ENCODE results near the gene PCSK7.

The PCSK7 gene

DNA sequence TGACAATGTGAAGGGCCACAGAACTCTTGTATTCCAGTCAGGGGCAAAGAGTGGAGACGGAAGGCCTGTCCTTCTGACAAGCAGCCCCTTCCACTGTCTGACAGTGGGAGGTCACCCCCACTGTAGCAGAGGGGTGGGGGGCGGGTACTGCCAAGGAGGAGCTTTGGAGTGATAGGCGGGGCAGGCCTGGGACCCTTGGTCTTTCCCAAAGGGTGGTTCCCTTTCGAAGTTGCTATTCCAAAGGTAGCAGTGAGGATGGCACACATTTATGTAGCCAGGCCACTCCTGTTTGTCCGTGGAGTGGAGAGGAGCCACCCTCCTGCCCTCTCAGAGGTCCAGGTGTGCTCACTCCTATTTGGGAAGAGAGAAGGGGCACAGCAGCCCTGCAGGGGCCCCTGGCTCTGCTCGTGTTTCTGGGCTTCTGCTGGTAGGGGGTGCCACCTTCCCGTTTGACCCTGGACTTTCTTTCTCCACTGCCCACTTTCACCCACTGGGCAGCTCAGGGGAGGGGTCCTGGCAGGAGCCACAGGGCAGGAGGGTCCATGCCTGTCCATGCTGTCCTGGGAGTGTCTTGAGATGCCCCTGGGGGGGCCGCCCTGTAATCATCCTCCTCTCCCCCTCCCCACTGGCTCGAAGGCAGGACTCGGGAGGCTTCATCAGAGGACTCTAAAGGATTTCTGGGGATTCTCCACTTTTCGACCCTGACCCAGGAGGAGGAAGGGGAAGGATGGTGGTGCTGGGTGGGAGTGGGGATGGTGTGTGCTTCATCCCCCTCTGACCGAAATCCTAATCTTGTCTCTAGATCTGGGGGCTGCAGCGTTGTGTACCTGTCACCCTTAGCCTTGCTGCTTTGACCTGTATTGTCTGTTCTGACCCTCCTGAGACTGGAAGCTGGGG is 31.7 kb downstream of the PCSK7 start:
- Histone ChIP-seq H3K4me2 (ENCODE audit: low read depth, low read length, poor library complexity, severe bottlenecking) (no peak overlapping the region), H3K9ac (ENCODE audit: low read length) (no peak overlapping the region)

DNA sequence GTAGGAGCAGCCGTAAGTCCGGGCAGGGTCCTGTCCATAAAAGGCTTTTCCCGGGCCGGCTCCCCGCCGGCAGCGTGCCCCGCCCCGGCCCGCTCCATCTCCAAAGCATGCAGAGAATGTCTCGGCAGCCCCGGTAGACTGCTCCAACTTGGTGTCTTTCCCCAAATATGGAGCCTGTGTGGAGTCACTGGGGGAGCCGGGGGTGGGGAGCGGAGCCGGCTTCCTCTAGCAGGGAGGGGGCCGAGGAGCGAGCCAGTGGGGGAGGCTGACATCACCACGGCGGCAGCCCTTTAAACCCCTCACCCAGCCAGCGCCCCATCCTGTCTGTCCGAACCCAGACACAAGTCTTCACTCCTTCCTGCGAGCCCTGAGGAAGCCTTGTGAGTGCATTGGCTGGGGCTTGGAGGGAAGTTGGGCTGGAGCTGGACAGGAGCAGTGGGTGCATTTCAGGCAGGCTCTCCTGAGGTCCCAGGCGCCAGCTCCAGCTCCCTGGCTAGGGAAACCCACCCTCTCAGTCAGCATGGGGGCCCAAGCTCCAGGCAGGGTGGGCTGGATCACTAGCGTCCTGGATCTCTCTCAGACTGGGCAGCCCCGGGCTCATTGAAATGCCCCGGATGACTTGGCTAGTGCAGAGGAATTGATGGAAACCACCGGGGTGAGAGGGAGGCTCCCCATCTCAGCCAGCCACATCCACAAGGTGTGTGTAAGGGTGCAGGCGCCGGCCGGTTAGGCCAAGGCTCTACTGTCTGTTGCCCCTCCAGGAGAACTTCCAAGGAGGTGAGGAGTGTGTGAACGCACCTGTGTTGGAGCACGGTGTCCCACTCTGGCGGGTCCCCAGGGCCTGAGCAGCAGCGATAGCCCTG is 32.6 kb downstream of the PCSK7 start, which contains the start of gene TAGLN:
TSS of gene TAGLN (plus strand) at position 318 of the 863 bp plus-strand sequence. CDS start 3,644 bp downstream, outside the sequence.
- Histone ChIP-seq H3K9me3 (ENCODE audit: insufficient read depth, low read length) (no peaks in the 10 kb centered on the region), H3K36me3 (ENCODE audit: low read length) (no peaks in the 10 kb centered on the region), H3K9me2 (replicated peaks; ENCODE audit: insufficient read depth, low read length) (no peaks in the 10 kb centered on the region), H2AFZ (ENCODE audit: low read depth, low read length, severe bottlenecking) (no peak within 1 kb of the TSS), H3K79me2 (ENCODE audit: insufficient read depth, low read length) (no peaks in the 10 kb centered on the region), H3K4me3 (ENCODE audit: insufficient read depth, low read length, poor library complexity, severe bottlenecking) (no peak within 1 kb of the TSS), H3K27me3 (ENCODE audit: low read length) (no peaks in the 10 kb centered on the region), H3K4me2 (ENCODE audit: low read depth, low read length, poor library complexity, severe bottlenecking) (no peak within 1 kb of the TSS), H3K9ac (ENCODE audit: low read length) (no peak within 1 kb of the TSS), H4K20me1 (ENCODE audit: low read depth, low read length) (no peaks in the 10 kb centered on the region), H3F3A (ENCODE audit: insufficient read depth) (no peaks in the 10 kb centered on the region), H3K27ac (ENCODE audit: low read depth, low read length) (no peak within 1 kb of the TSS)
- TF ChIP-seq EZH2phosphoT487 (conservative IDR thresholded peaks at IDR 0.05; ENCODE audit: low read length), result no peak

More for the DNA sequence above, 31.7 kb downstream of the PCSK7 start:
- no peaks in the 10 kb centered on the region for H3F3A ChIP-seq (ENCODE audit: insufficient read depth)
- H3K9me3 ChIP-seq (ENCODE audit: insufficient read depth, low read length), result no peaks in the 10 kb centered on the region
- no peak for TF ChIP-seq EZH2phosphoT487 (conservative IDR thresholded peaks at IDR 0.05; ENCODE audit: low read length)
- TF ChIP-seq, protein P1, sequence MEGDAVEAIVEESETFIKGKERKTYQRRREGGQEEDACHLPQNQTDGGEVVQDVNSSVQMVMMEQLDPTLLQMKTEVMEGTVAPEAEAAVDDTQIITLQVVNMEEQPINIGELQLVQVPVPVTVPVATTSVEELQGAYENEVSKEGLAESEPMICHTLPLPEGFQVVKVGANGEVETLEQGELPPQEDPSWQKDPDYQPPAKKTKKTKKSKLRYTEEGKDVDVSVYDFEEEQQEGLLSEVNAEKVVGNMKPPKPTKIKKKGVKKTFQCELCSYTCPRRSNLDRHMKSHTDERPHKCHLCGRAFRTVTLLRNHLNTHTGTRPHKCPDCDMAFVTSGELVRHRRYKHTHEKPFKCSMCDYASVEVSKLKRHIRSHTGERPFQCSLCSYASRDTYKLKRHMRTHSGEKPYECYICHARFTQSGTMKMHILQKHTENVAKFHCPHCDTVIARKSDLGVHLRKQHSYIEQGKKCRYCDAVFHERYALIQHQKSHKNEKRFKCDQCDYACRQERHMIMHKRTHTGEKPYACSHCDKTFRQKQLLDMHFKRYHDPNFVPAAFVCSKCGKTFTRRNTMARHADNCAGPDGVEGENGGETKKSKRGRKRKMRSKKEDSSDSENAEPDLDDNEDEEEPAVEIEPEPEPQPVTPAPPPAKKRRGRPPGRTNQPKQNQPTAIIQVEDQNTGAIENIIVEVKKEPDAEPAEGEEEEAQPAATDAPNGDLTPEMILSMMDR (IDR thresholded peaks at IDR 0.05; ENCODE audit: insufficient read depth, low read length, poor library complexity, severe bottlenecking), result no peak
- H3K36me3 ChIP-seq (ENCODE audit: low read length), result no peaks in the 10 kb centered on the region
- no peak overlapping the region for H3K27ac ChIP-seq (ENCODE audit: low read depth, low read length)
- H2AFZ ChIP-seq (ENCODE audit: low read depth, low read length, severe bottlenecking), result no peak overlapping the region
- no peaks in the 10 kb centered on the region for H4K20me1 ChIP-seq (ENCODE audit: low read depth, low read length)
- H3K9me2 ChIP-seq (replicated peaks; ENCODE audit: insufficient read depth, low read length), result no peaks in the 10 kb centered on the region
- no peak overlapping the region for H3K4me3 ChIP-seq (ENCODE audit: insufficient read depth, low read length, poor library complexity, severe bottlenecking)
- no peaks in the 10 kb centered on the region for H3K79me2 ChIP-seq (ENCODE audit: insufficient read depth, low read length)
- no peaks in the 10 kb centered on the region for H3K27me3 ChIP-seq (ENCODE audit: low read length)

DNA sequence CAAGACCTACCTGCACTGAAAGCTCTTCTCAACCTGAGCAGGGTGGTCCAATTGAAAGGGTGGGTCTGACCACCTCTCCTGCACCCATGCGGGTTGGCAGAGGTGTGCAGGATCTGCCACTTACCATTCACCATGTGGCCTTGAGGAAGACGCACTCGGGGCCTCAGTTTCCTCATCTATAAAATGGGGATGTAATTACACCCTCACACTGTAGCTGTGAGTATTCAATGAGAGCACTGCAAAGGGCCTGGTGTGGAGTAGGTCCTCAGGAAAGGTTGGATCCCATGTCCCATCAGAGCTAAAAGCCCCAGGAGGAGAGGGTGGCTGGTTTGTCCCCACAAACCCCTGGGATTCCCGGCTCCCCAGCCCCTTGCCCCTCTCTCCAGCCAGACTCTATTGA is 33.3 kb downstream of the PCSK7 start:
- Histone ChIP-seq H3K9ac (ENCODE audit: low read length) (no peak overlapping the region), H3K36me3 (ENCODE audit: low read length) (no peaks in the 10 kb centered on the region), H4K20me1 (ENCODE audit: low read depth, low read length) (no peaks in the 10 kb centered on the region), H3K9me3 (ENCODE audit: insufficient read depth, low read length) (no peaks in the 10 kb centered on the region), H3K4me2 (ENCODE audit: low read depth, low read length, poor library complexity, severe bottlenecking) (no peak overlapping the region), H3K9me2 (replicated peaks; ENCODE audit: insufficient read depth, low read length) (no peaks in the 10 kb centered on the region), H3K27me3 (ENCODE audit: low read length) (no peaks in the 10 kb centered on the region), H2AFZ (ENCODE audit: low read depth, low read length, severe bottlenecking) (no peak overlapping the region), H3F3A (ENCODE audit: insufficient read depth) (no peaks in the 10 kb centered on the region), H3K79me2 (ENCODE audit: insufficient read depth, low read length) (no peaks in the 10 kb centered on the region), H3K27ac (ENCODE audit: low read depth, low read length) (no peak overlapping the region), H3K4me3 (ENCODE audit: insufficient read depth, low read length, poor library complexity, severe bottlenecking) (no peak overlapping the region)
- TF ChIP-seq, protein P1 (IDR thresholded peaks at IDR 0.05; ENCODE audit: insufficient read depth, low read length, poor library complexity, severe bottlenecking), result no peak
- TF ChIP-seq EZH2phosphoT487 (conservative IDR thresholded peaks at IDR 0.05; ENCODE audit: low read length), result no peak
